IMR-90 (cell line): ENCODE data around the gene TNPO2. TPM values are rescaled to one million over a fixed set of nuclear protein-coding genes. Genes with fewer than 3 reads are reported as not detected.

Source experiments
- ATAC-seq: fragments of 200-7000 bp; cut with Tn5 transposase; 2 replicates; pipeline ENCODE4 v1.9.1; 2020; ENCODE audit warnings: low read depth, mild to moderate bottlenecking, moderate library complexity
- BruUV-seq: library from RNA; stranded (reverse); fragments of 400-500 nt; replicated peaks from 2 replicates; lab custom pipeline; 2021; lab: Mats Ljungman, UMichigan
- CTCF ChIA-PET: fragments of 300-600 bp; formaldehyde crosslinking; extraction: SDS; loops from one replicate; lab custom pipeline; 2021; ENCODE audit warnings: antibody characterized with exemption; lab: Yijun Ruan, JAX
- POLR2A ChIA-PET: fragments of 300-600 bp; sonication (Branson Sonifier 250); formaldehyde crosslinking; loops from one replicate; lab custom pipeline; 2022; ENCODE audit warnings: antibody characterized with exemption; ENCODE audit not compliant: unreplicated experiment; lab: Charles Lee
- DNase-seq: peaks from one replicate; pipeline ENCODE4 v3.0.0; 2013
- H2AFZ ChIP-seq: replicated peaks from 2 replicates; pipeline ENCODE3; 2013; ENCODE audit warnings: low read length, mild to moderate bottlenecking; ENCODE audit not compliant: poor library complexity
- H2AK5ac ChIP-seq: 2 replicates; pipeline ENCODE4 v1.6.1; 2013; ENCODE audit warnings: low read depth, low read length, inconsistent platforms
- H2AK9ac ChIP-seq: replicated peaks from 2 replicates; pipeline ENCODE3; 2013; ENCODE audit warnings: mild to moderate bottlenecking, low read depth, low read length, moderate library complexity; ENCODE audit not compliant: poor library complexity
- H2BK120ac ChIP-seq: 2 replicates; pipeline ENCODE4 v1.6.1; 2013; ENCODE audit warnings: low read depth, low read length, inconsistent platforms
- H2BK15ac ChIP-seq: 3 replicates; pipeline ENCODE4 v1.6.1; 2013; ENCODE audit warnings: low read depth, low read length, inconsistent platforms
- H2BK20ac ChIP-seq: 2 replicates; pipeline ENCODE4 v1.6.1; 2013; ENCODE audit warnings: low read depth, mild to moderate bottlenecking, inconsistent platforms, low read length, moderate library complexity
- H2BK5ac ChIP-seq: 2 replicates; pipeline ENCODE4 v1.6.1; 2013; ENCODE audit warnings: mild to moderate bottlenecking, low read depth, low read length, inconsistent platforms; ENCODE audit not compliant: poor library complexity, severe bottlenecking
- H3K14ac ChIP-seq: replicated peaks from 2 replicates; pipeline ENCODE4 v1.6.1; 2013; ENCODE audit warnings: low read depth, low read length, inconsistent platforms
- H3K18ac ChIP-seq: 2 replicates; pipeline ENCODE4 v1.6.1; 2013; ENCODE audit warnings: low read depth, low read length, control low read depth
- H3K23ac ChIP-seq: 2 replicates; pipeline ENCODE4 v1.6.1; 2013; ENCODE audit warnings: low read depth, low read length, inconsistent platforms
- H3K27ac ChIP-seq: 2 replicates; pipeline ENCODE4 v1.5.1; 2013; ENCODE audit warnings: mild to moderate bottlenecking, control low read depth, low read length; ENCODE audit not compliant: insufficient read depth
- H3K27me3 ChIP-seq: 2 replicates; pipeline ENCODE4 v1.6.1; 2013; ENCODE audit warnings: low read length; ENCODE audit not compliant: control insufficient read depth, insufficient read depth
- H3K36me3 ChIP-seq: 2 replicates; pipeline ENCODE4 v1.6.1; 2013; ENCODE audit warnings: low read length, mixed read lengths; ENCODE audit not compliant: control insufficient read depth, insufficient read depth
- H3K4ac ChIP-seq: 2 replicates; pipeline ENCODE4 v1.6.1; 2013; ENCODE audit warnings: low read depth, low read length, inconsistent platforms
- H3K4me1 ChIP-seq: 2 replicates; pipeline ENCODE4 v1.6.1; 2013; ENCODE audit warnings: low read length, mixed read lengths; ENCODE audit not compliant: control insufficient read depth, insufficient read depth
- H3K4me2 ChIP-seq: 2 replicates; pipeline ENCODE4 v1.6.1; 2013; ENCODE audit warnings: low read depth, mild to moderate bottlenecking, control low read depth, low read length, moderate library complexity
- H3K4me3 ChIP-seq: 2 replicates; pipeline ENCODE4 v1.5.1; 2013; ENCODE audit warnings: low read depth, mild to moderate bottlenecking, control low read depth, low read length, moderate library complexity; ENCODE audit not compliant: insufficient read depth
- H3K56ac ChIP-seq: 2 replicates; pipeline ENCODE4 v1.6.1; 2013; ENCODE audit warnings: low read length, inconsistent platforms; ENCODE audit not compliant: insufficient read depth; ENCODE audit errors: extremely low read depth
- H3K79me1 ChIP-seq, 2 experiments: 2 replicates each; pipeline ENCODE4 v1.6.1; 2013; ENCODE audit warnings: low read length in 2 of 2, inconsistent platforms in 1 of 2, low read depth in 1 of 2
- H3K9ac ChIP-seq: 2 replicates; pipeline ENCODE4 v1.6.1; 2013; ENCODE audit warnings: low read depth, low read length, control low read depth
- H3K9me1 ChIP-seq: 2 replicates; pipeline ENCODE4 v1.6.1; 2013; ENCODE audit warnings: low read length, inconsistent platforms; ENCODE audit not compliant: insufficient read depth
- H3K9me3 ChIP-seq: 2 replicates; pipeline ENCODE4 v1.6.1; 2013; ENCODE audit warnings: low read length; ENCODE audit not compliant: control insufficient read depth, insufficient read depth
- H4K20me1 ChIP-seq: 2 replicates; pipeline ENCODE4 v1.6.1; 2013; ENCODE audit warnings: low read length, inconsistent platforms; ENCODE audit not compliant: insufficient read depth
- H4K5ac ChIP-seq: 2 replicates; pipeline ENCODE4 v1.6.1; 2013; ENCODE audit warnings: mild to moderate bottlenecking, low read depth, low read length, control low read depth
- H4K8ac ChIP-seq, 2 experiments: 2 replicates each; pipeline ENCODE4 v1.6.1; 2013; ENCODE audit warnings: low read depth in 2 of 2, low read length in 2 of 2, control low read depth in 1 of 2, inconsistent platforms in 1 of 2
- H4K91ac ChIP-seq: 2 replicates; pipeline ENCODE4 v1.6.1; 2013; ENCODE audit warnings: low read depth, low read length, inconsistent platforms; ENCODE audit not compliant: insufficient read depth
- BHLHE40 ChIP-seq: fragments of 150-350 bp; IDR thresholded peaks from 2 replicates; pipeline ENCODE4 v1.6.1; 2016; ENCODE audit warnings: mild to moderate bottlenecking, low read depth, low read length
- CEBPB ChIP-seq: IDR thresholded peaks from 2 replicates; pipeline ENCODE4 v1.6.1; 2012; ENCODE audit warnings: low read depth, low read length, improper control_type of control experiment
- CHD1 ChIP-seq: IDR thresholded peaks from 2 replicates; pipeline ENCODE4 v1.6.1; 2012; ENCODE audit warnings: low read depth, low read length, improper control_type of control experiment
- CTCF ChIP-seq: conservative IDR thresholded peaks from 2 replicates; pipeline ENCODE4 v1.5.1; 2012; ENCODE audit warnings: mild to moderate bottlenecking, low read depth, low read length, improper control_type of control experiment
- ELK1 ChIP-seq: fragments of 150-350 bp; IDR thresholded peaks from 2 replicates; pipeline ENCODE4 v1.6.1; 2016; ENCODE audit warnings: low read depth, mild to moderate bottlenecking, low read length, moderate library complexity, borderline replicate concordance
- FOS ChIP-seq: fragments of 150-350 bp; IDR thresholded peaks from 2 replicates; pipeline ENCODE4 v1.6.1; 2016; ENCODE audit warnings: low read depth, low read length
- MAFK ChIP-seq: IDR thresholded peaks from 2 replicates; pipeline ENCODE4 v1.6.1; 2012; ENCODE audit warnings: low read depth, low read length, improper control_type of control experiment
- MAZ ChIP-seq: IDR thresholded peaks from 2 replicates; pipeline ENCODE4 v1.6.1; 2012; ENCODE audit warnings: low read depth, mild to moderate bottlenecking, low read length, improper control_type of control experiment, moderate library complexity, borderline replicate concordance
- MXI1 ChIP-seq: IDR thresholded peaks from 2 replicates; pipeline ENCODE4 v1.6.1; 2012; ENCODE audit warnings: low read depth, mild to moderate bottlenecking, low read length, moderate library complexity, borderline replicate concordance
- NFE2L2 ChIP-seq: fragments of 150-350 bp; IDR thresholded peaks from 2 replicates; pipeline ENCODE4 v1.6.1; 2016; ENCODE audit warnings: low read depth, mild to moderate bottlenecking, low read length
- POLR2A ChIP-seq: IDR thresholded peaks from 2 replicates; pipeline ENCODE4 v1.6.1; 2012; ENCODE audit warnings: mild to moderate bottlenecking, low read depth, low read length
- RAD21 ChIP-seq: IDR thresholded peaks from 2 replicates; pipeline ENCODE4 v1.6.1; 2012; ENCODE audit warnings: low read length, improper control_type of control experiment
- RCOR1 ChIP-seq: IDR thresholded peaks from 2 replicates; pipeline ENCODE4 v1.6.1; 2012; ENCODE audit warnings: mild to moderate bottlenecking, low read length, improper control_type of control experiment; ENCODE audit not compliant: insufficient replicate concordance
- RFX5 ChIP-seq: IDR thresholded peaks from 2 replicates; pipeline ENCODE4 v1.8.0; 2012; ENCODE audit warnings: low read depth, mild to moderate bottlenecking, low read length, moderate library complexity
- SMC3 ChIP-seq: fragments of 150-350 bp; IDR thresholded peaks from 2 replicates; pipeline ENCODE4 v1.6.1; 2016; ENCODE audit warnings: low read depth, mild to moderate bottlenecking, antibody characterized with exemption, low read length, moderate library complexity
- USF2 ChIP-seq: fragments of 150-350 bp; IDR thresholded peaks from 2 replicates; pipeline ENCODE4 v1.6.1; 2017; ENCODE audit warnings: mild to moderate bottlenecking, antibody characterized with exemption, low read length, low read depth
- WGBS, 2 experiments: methylation state at CpG; one replicate each; pipeline versions ENCODE4 v1.1.5 to v1.1.7; 2013; ENCODE audit warnings: missing lambda C conversion rate in 2 of 2; ENCODE audit not compliant: insufficient read length in 1 of 2; ENCODE audit errors: extremely low coverage in 2 of 2; 5-methylcytosine and 5-hydroxymethylcytosine counted together
- dilution Hi-C: fragments of 300-500 bp; cut with HindIII; formaldehyde crosslinking; loops from one replicate; pipeline ENCODE4 v1.14.3; 2018; ENCODE audit warnings: low sequenced_read_pairs; ENCODE audit not compliant: unreplicated experiment
- in situ Hi-C: fragments of 300-500 bp; cut with MboI; formaldehyde crosslinking; loops from 3 replicates; pipeline ENCODE4 v1.14.3; 2019; ENCODE audit warnings: low sequenced_read_pairs, inconsistent platforms, mixed read lengths
- intact Hi-C: fragments of 100-400 bp; cut with micrococcal nuclease; formaldehyde crosslinking; loops from 2 replicates; pipeline ENCODE4 v1.10.0; 2022
- polyA plus RNA-seq, 3 experiments: library from polyadenylated mRNA; depleted of rRNA; stranded (reverse); fragments of >200 nt; gene quantifications; 2 replicates each; pipeline ENCODE4 v1.2.3, GENCODE V29; 2012; ENCODE audit warnings: low replicate concordance in 1 of 3
- total RNA-seq: library from RNA; depleted of rRNA; stranded (reverse); fragments of >200 nt; gene quantifications from 2 replicates; pipeline ENCODE4 v1.2.3, GENCODE V29; 2012

The TNPO2 gene
- total and polyA plus RNA-seq, 2 of the 4 experiments (the other 2 are of a cell fraction): 36.0 to 77.2 TPM

GRCh38 chr19:12727745-12728433 is 4.2 kb upstream of the TNPO2 start:
- CTCF ChIA-PET: no interaction called here
- H2BK15ac ChIP-seq: no peak overlapping the region

More at GRCh38 chr19:12727745-12728433, 4.2 kb upstream of the TNPO2 start:
- Histone ChIP-seq H3K27ac (no peak overlapping the region), H4K91ac (no peak overlapping the region), H3K23ac (no peak overlapping the region), H4K20me1 (peaks cover 29% of the 10 kb centered on the region), H3K56ac (no peak overlapping the region), H2BK120ac (no peak overlapping the region), H2AFZ (no peak overlapping the region), H3K18ac (no peak overlapping the region), H2AK9ac (peak overlapping the region; percentile 81), H3K14ac (no peak overlapping the region), H3K9me3 (no peaks in the 10 kb centered on the region), H3K9me1 (peaks cover 4% of the 10 kb centered on the region; the same call in 1 of the 2 replicates), H4K5ac (no peak overlapping the region), H3K36me3 (peaks cover 36% of the 10 kb centered on the region), H3K27me3 (no peaks in the 10 kb centered on the region), H2BK5ac (no peak overlapping the region), H3K4ac (no peak overlapping the region), H3K4me1 (peaks cover 4% of the 10 kb centered on the region; the same call in 1 of the 2 replicates), H4K8ac (no peak overlapping the region), H3K4me3 (no peak overlapping the region), H2BK20ac (no peak overlapping the region), H3K4me2 (no peak overlapping the region), H2AK5ac (no peak overlapping the region), H3K79me1 (peaks cover 12 to 45% of the 10 kb centered on the region in 2 experiments; a peak in 3 of 4 replicates), H3K9ac (no peak overlapping the region)
- dilution Hi-C loops: no loop called here
- no TSS peak for BruUV-seq
- intact Hi-C loops: no loop called here
- WGBS, 2 experiments: 100% methylated on average over 3 of the region's 9 CpGs; no CpG with 5 or more reads in 1 of the 2 experiments
- POLR2A ChIA-PET: no interaction called here
- in situ Hi-C loops: no loop called here
- no peak for ATAC-seq
- DNase-seq: no peak
- TF ChIP-seq RCOR1 (no peak), ELK1 (no peak), BHLHE40 (no peak), CHD1 (no peak), POLR2A (no peak), NFE2L2 (no peak), CEBPB (no peak), MAZ (no peak), FOS (no peak), USF2 (no peak), MAFK (no peak), RFX5 (no peak), RAD21 (no peak), CTCF (no peak), MXI1 (no peak), SMC3 (no peak)
